HepG2 (cell line): Measurements from ENCODE around the gene C5. TPM values are rescaled to one million over a fixed set of nuclear protein-coding genes. Genes with fewer than 3 reads are reported as not detected.

Experiments used
- ATAC-seq: fragments of 200-7000 bp; cut with Tn5 transposase; 3 replicates; pipeline ENCODE4 v1.9.1; 2020; ENCODE audit warnings: mild to moderate bottlenecking, moderate library complexity
- BruUV-seq: library from RNA; stranded (reverse); fragments of 400-500 nt; replicated peaks from 2 replicates; lab custom pipeline; 2021; lab: Mats Ljungman, UMichigan
- CTCF ChIA-PET: fragments of 300-600 bp; formaldehyde crosslinking; extraction: SDS; loops from one replicate; lab custom pipeline; 2021; ENCODE audit warnings: low total read pairs, inconsistent platforms, low intra/inter-chr PET ratio; lab: Yijun Ruan, JAX
- POLR2A ChIA-PET: fragments of 350-600 bp; sonication (Branson Sonifier 250); formaldehyde crosslinking; loops from one replicate; lab custom pipeline; 2020; ENCODE audit warnings: antibody characterized with exemption, inconsistent platforms; lab: Yijun Ruan, JAX
- DNase-seq: peaks from one replicate; pipeline ENCODE4 v3.0.0-alpha.2; 2015; ENCODE audit warnings: low spot score
- FAIRE-seq: peaks from 3 replicates; lab custom pipeline; 2011; peaks lifted over from hg19 to GRCh38; lab: Jason Lieb, UNC
- H2AFZ ChIP-seq: one replicate; pipeline ENCODE4 v1.6.1; 2011; ENCODE audit warnings: low read length, inconsistent platforms
- H3K27ac ChIP-seq: fragments of 300-600 bp; 3 replicates; pipeline ENCODE4 v1.8.0; 2011; ENCODE audit warnings: mixed run types, mild to moderate bottlenecking, mixed read lengths, low read length, inconsistent platforms; ENCODE audit not compliant: insufficient read depth; ENCODE audit errors: extremely low read length
- H3K27me3 ChIP-seq, 2 experiments: fragments of 200-600 bp in 1 of 2; 2 replicates in 1 of 2; 3 replicates in 1 of 2; pipeline versions ENCODE4 v1.6.0 to v1.8.0; 2011; ENCODE audit warnings: low read length in 2 of 2, mild to moderate bottlenecking in 2 of 2, moderate library complexity in 2 of 2, inconsistent platforms in 1 of 2; ENCODE audit not compliant: insufficient read depth in 2 of 2, control insufficient read depth in 1 of 2
- H3K36me3 ChIP-seq, 2 experiments: fragments of 200-600 bp in 1 of 2; replicated peaks in 1 of 2; 2 replicates in 1 of 2; 3 replicates in 1 of 2; pipeline versions ENCODE4 v1.5.1 to v1.8.0; 2011; ENCODE audit warnings: low read length in 2 of 2, inconsistent platforms in 1 of 2; ENCODE audit not compliant: insufficient read depth in 2 of 2, control insufficient read depth in 1 of 2
- H3K4me1 ChIP-seq: 2 replicates; pipeline ENCODE4 v1.5.1; 2012; ENCODE audit warnings: low read length, inconsistent platforms; ENCODE audit not compliant: insufficient read depth
- H3K4me2 ChIP-seq: 2 replicates; pipeline ENCODE4 v1.6.0; 2011; ENCODE audit warnings: low read depth, low read length, inconsistent platforms
- H3K4me3 ChIP-seq, 3 experiments: fragments of 200-600 bp in 1 of 3; sonication (generic), shearing (Covaris generic) in 1 of 3; replicated peaks in 1 of 3; 2 replicates each; pipeline ENCODE4 v1.5.1; 2011 to 2016; ENCODE audit warnings: low read length in 3 of 3, inconsistent platforms in 2 of 3, low read depth in 2 of 3, mild to moderate bottlenecking in 2 of 3, control low read depth in 1 of 3, mixed read lengths in 1 of 3; ENCODE audit not compliant: insufficient read depth in 1 of 3
- H3K79me2 ChIP-seq: one replicate; pipeline ENCODE4 v1.6.1; 2011; ENCODE audit warnings: low read length, inconsistent platforms; ENCODE audit not compliant: insufficient read depth
- H3K9ac ChIP-seq: 2 replicates; pipeline ENCODE4 v1.6.0; 2011; ENCODE audit warnings: mild to moderate bottlenecking, low read depth, low read length, inconsistent platforms; ENCODE audit not compliant: insufficient read depth
- H3K9me3 ChIP-seq: 2 replicates; pipeline ENCODE4 v1.5.1; 2012; ENCODE audit warnings: mild to moderate bottlenecking, low read length
- H4K20me1 ChIP-seq: 2 replicates; pipeline ENCODE4 v1.6.0; 2011; ENCODE audit warnings: inconsistent platforms, mild to moderate bottlenecking, low read length, moderate library complexity; ENCODE audit not compliant: insufficient read depth
- CCDC6 ChIP-seq: sonication (generic); formaldehyde crosslinking; IDR thresholded peaks from 2 replicates; pipeline ENCODE4 v1.8.1; 2022; ENCODE audit warnings: mild to moderate bottlenecking, missing genetic modification reagents, moderate library complexity
- CEBPG ChIP-seq: IDR thresholded peaks from 2 replicates; pipeline ENCODE4 v1.6.1; 2016
- ELF1 ChIP-seq: sonication (generic); formaldehyde crosslinking; IDR thresholded peaks from 2 replicates; pipeline ENCODE4 v1.4.0; 2020; ENCODE audit warnings: missing genetic modification reagents
- GZF1 ChIP-seq: sonication (generic); formaldehyde crosslinking; IDR thresholded peaks from 2 replicates; pipeline ENCODE4 v1.5.1; 2020; ENCODE audit warnings: mild to moderate bottlenecking, missing genetic modification reagents
- MTF1 ChIP-seq: sonication (generic); formaldehyde crosslinking; IDR thresholded peaks from 2 replicates; pipeline ENCODE4 v1.5.0; 2020; ENCODE audit warnings: missing genetic modification reagents
- NR3C1 ChIP-seq: sonication (generic); formaldehyde crosslinking; IDR thresholded peaks from 2 replicates; pipeline ENCODE4 v1.4.0; 2020; ENCODE audit warnings: missing genetic modification reagents
- SALL2 ChIP-seq: sonication (generic); formaldehyde crosslinking; IDR thresholded peaks from 2 replicates; pipeline ENCODE4 v1.8.1; 2023; ENCODE audit warnings: mild to moderate bottlenecking, missing genetic modification reagents, inconsistent platforms
- ZNF333 ChIP-seq: sonication (generic); formaldehyde crosslinking; IDR thresholded peaks from 2 replicates; pipeline ENCODE4 v1.4.0; 2020; ENCODE audit warnings: mild to moderate bottlenecking, missing genetic modification reagents, borderline replicate concordance
- ZNF350 ChIP-seq: sonication (generic); formaldehyde crosslinking; IDR thresholded peaks from 2 replicates; pipeline ENCODE4 v1.4.0; 2020; ENCODE audit warnings: mild to moderate bottlenecking, low read depth, missing genetic modification reagents, borderline replicate concordance
- ZNF510 ChIP-seq: sonication (generic); formaldehyde crosslinking; IDR thresholded peaks from 2 replicates; pipeline ENCODE4 v1.4.0; 2020; ENCODE audit warnings: low read depth, mild to moderate bottlenecking, missing genetic modification reagents
- ZNF552 ChIP-seq: sonication (generic); formaldehyde crosslinking; IDR thresholded peaks from 2 replicates; pipeline ENCODE4 v1.9.0; 2022; ENCODE audit warnings: missing genetic modification reagents, mild to moderate bottlenecking, borderline replicate concordance
- ZSCAN21 ChIP-seq: sonication (generic); formaldehyde crosslinking; IDR thresholded peaks from 2 replicates; pipeline ENCODE4 v1.8.0; 2022; ENCODE audit warnings: mild to moderate bottlenecking, missing genetic modification reagents, moderate library complexity, borderline replicate concordance
- WGBS: methylation state at CpG from one replicate; pipeline ENCODE4 v1.1.6; 2017; ENCODE audit warnings: low lambda C conversion rate; 5-methylcytosine and 5-hydroxymethylcytosine counted together
- in situ Hi-C: cut with HindIII; loops from 2 replicates; pipeline ENCODE4 v1.10.0; 2017; ENCODE audit warnings: low pct_unique_long_range_greater_than_20kb; ENCODE audit not compliant: extremely low pct_ligation_motif_present
- intact Hi-C: fragments of 100-400 bp; cut with micrococcal nuclease; formaldehyde crosslinking; loops from one replicate; pipeline ENCODE4 v1.10.0; 2022; ENCODE audit not compliant: unreplicated experiment
- polyA plus RNA-seq, 8 experiments: library from polyadenylated mRNA; depleted of rRNA in 3 of 8; stranded (reverse) in 7 of 8; unstranded in 1 of 8; fragments of >200 nt; fragmentation: Illumina TruSeq in 4 of 8; extraction: Trizol in 4 of 8; gene quantifications; 2 replicates each; pipeline versions ENCODE4 v1.2.1 to v1.2.3, GENCODE V29; 2011 to 2016; ENCODE audit warnings: low read depth in 4 of 8, missing spikeins in 1 of 8, mixed read lengths in 1 of 8; ENCODE audit not compliant: insufficient read depth in 1 of 8
- total RNA-seq, 5 experiments: library from RNA; depleted of rRNA; stranded (reverse); fragments of >200 nt; fragmentation: Illumina TruSeq; extraction: Trizol; gene quantifications; 2 replicates each; pipeline ENCODE4 v1.2.3, GENCODE V29; 2016; ENCODE audit warnings: low read depth in 1 of 5
- TF ChIP-seq, protein P1 (sequence below), 2 experiments: sonication (generic) in 1 of 2; formaldehyde crosslinking in 1 of 2; IDR thresholded peaks; 2 replicates each; pipeline versions ENCODE4 v1.4.0 to v1.6.1; 2018 to 2020; ENCODE audit warnings: missing genetic modification reagents in 2 of 2, borderline replicate concordance in 1 of 2, low read depth in 1 of 2, mild to moderate bottlenecking in 1 of 2, missing biosample characterization in 1 of 2
- TF ChIP-seq, protein P2 (sequence below): IDR thresholded peaks from 2 replicates; pipeline ENCODE4 v1.6.1; 2012; ENCODE audit warnings: inconsistent platforms
- TF ChIP-seq, protein P3 (sequence below): sonication (generic); formaldehyde crosslinking; conservative IDR thresholded peaks from 2 replicates; pipeline ENCODE4 v1.5.0; 2020; ENCODE audit warnings: missing genetic modification reagents
- TF ChIP-seq, protein P4 (sequence below): sonication (generic); formaldehyde crosslinking; IDR thresholded peaks from 2 replicates; pipeline ENCODE4 v1.9.0; 2021; ENCODE audit warnings: missing genetic modification reagents, borderline replicate concordance

The C5 gene
- total and polyA plus RNA-seq, 2 of the 13 experiments (the other 11 are each of a cell fraction or from before 2014, with no cell fraction given), result 57.6 to 192 TPM

DNA sequence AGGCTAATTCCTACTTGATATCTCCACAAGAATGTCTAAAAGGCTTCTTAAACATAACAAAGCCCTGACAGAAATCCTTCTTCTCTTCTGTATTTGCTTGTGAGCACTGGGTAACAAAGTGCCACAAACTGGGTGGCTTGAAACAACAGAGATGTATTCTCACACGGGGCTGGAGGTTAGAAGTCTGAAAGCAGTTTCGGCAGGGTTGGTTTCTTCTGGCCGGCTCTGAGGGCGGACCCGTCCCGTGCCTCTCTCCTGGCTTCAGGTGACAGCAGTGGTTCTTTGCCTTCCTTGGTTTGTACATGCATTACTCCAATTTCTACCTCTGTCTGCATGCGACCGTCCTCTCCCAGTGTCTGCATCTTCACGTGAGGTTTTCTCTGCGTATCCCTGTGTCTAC, 109.5 kb downstream of the C5 start:
- no peaks in the 10 kb centered on the region for H3K9me3 ChIP-seq
- DNase-seq (no peak), FAIRE-seq (no peak), ATAC-seq (no peak)
- H3K4me3 ChIP-seq, result no peak overlapping the region
- H3K79me2 ChIP-seq, result no peaks in the 10 kb centered on the region
- no peak overlapping the region for H3K27ac ChIP-seq
- H3K36me3 ChIP-seq, result no peaks in the 10 kb centered on the region
- in situ Hi-C loops, result no loop called here
- H3K9ac ChIP-seq, result no peak overlapping the region
- no TSS peak for BruUV-seq
- ChIA-PET POLR2A (no interaction called here), CTCF (no interaction called here)
- peaks cover 9% of the 10 kb centered on the region for H3K4me1 ChIP-seq
- no peaks in the 10 kb centered on the region for H3K27me3 ChIP-seq
- H3K4me2 ChIP-seq, result no peak overlapping the region
- no peaks in the 10 kb centered on the region for H4K20me1 ChIP-seq
- H2AFZ ChIP-seq, result no peak overlapping the region
- WGBS, result 80% methylated on average over 10 of the region's 10 CpGs
- intact Hi-C loops, result no loop called here
- TF ChIP-seq ZNF510 (no peak), GZF1 (no peak), ZNF552 (CRISPR knock-in tag) (no peak), SALL2 (no peak), NR3C1 (CRISPR knock-in tag) (no peak), ELF1 (CRISPR knock-in tag) (no peak), ZSCAN21 (CRISPR knock-in tag) (no peak), ZNF350 (CRISPR knock-in tag) (no peak), CCDC6 (CRISPR knock-in tag) (no peak), ZNF333 (CRISPR knock-in tag) (no peak), CEBPG (CRISPR knock-in tag) (no peak), MTF1 (CRISPR knock-in tag) (no peak)
- TF ChIP-seq, protein P1, sequence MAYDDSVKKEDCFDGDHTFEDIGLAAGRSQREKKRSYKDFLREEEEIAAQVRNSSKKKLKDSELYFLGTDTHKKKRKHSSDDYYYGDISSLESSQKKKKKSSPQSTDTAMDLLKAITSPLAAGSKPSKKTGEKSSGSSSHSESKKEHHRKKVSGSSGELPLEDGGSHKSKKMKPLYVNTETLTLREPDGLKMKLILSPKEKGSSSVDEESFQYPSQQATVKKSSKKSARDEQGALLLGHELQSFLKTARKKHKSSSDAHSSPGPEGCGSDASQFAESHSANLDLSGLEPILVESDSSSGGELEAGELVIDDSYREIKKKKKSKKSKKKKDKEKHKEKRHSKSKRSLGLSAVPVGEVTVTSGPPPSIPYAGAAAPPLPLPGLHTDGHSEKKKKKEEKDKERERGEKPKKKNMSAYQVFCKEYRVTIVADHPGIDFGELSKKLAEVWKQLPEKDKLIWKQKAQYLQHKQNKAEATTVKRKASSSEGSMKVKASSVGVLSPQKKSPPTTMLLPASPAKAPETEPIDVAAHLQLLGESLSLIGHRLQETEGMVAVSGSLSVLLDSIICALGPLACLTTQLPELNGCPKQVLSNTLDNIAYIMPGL (CRISPR knock-in tag; IDR thresholded peaks at IDR 0.05; ENCODE audit: borderline replicate concordance in 1 of 2, low read depth in 1 of 2), result no peak
- TF ChIP-seq, protein P2, sequence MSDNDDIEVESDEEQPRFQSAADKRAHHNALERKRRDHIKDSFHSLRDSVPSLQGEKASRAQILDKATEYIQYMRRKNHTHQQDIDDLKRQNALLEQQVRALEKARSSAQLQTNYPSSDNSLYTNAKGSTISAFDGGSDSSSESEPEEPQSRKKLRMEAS, result no peak
- TF ChIP-seq, protein P3, sequence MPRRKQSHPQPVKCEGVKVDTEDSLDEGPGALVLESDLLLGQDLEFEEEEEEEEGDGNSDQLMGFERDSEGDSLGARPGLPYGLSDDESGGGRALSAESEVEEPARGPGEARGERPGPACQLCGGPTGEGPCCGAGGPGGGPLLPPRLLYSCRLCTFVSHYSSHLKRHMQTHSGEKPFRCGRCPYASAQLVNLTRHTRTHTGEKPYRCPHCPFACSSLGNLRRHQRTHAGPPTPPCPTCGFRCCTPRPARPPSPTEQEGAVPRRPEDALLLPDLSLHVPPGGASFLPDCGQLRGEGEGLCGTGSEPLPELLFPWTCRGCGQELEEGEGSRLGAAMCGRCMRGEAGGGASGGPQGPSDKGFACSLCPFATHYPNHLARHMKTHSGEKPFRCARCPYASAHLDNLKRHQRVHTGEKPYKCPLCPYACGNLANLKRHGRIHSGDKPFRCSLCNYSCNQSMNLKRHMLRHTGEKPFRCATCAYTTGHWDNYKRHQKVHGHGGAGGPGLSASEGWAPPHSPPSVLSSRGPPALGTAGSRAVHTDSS, result no peak
- TF ChIP-seq, protein P4, sequence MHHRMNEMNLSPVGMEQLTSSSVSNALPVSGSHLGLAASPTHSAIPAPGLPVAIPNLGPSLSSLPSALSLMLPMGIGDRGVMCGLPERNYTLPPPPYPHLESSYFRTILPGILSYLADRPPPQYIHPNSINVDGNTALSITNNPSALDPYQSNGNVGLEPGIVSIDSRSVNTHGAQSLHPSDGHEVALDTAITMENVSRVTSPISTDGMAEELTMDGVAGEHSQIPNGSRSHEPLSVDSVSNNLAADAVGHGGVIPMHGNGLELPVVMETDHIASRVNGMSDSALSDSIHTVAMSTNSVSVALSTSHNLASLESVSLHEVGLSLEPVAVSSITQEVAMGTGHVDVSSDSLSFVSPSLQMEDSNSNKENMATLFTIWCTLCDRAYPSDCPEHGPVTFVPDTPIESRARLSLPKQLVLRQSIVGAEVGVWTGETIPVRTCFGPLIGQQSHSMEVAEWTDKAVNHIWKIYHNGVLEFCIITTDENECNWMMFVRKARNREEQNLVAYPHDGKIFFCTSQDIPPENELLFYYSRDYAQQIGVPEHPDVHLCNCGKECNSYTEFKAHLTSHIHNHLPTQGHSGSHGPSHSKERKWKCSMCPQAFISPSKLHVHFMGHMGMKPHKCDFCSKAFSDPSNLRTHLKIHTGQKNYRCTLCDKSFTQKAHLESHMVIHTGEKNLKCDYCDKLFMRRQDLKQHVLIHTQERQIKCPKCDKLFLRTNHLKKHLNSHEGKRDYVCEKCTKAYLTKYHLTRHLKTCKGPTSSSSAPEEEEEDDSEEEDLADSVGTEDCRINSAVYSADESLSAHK (CRISPR knock-in tag), result no peak
